GM15510 (cell line): ENCODE results near the gene NR2E1.

ENCODE experiments used
- POLR2A ChIP-seq: IDR thresholded peaks from 3 replicates; pipeline ENCODE4 v1.6.1; 2011; ENCODE audit warnings: borderline replicate concordance; ENCODE audit not compliant: insufficient read length; ENCODE audit errors: extremely low read depth

Gene NR2E1

DNA sequence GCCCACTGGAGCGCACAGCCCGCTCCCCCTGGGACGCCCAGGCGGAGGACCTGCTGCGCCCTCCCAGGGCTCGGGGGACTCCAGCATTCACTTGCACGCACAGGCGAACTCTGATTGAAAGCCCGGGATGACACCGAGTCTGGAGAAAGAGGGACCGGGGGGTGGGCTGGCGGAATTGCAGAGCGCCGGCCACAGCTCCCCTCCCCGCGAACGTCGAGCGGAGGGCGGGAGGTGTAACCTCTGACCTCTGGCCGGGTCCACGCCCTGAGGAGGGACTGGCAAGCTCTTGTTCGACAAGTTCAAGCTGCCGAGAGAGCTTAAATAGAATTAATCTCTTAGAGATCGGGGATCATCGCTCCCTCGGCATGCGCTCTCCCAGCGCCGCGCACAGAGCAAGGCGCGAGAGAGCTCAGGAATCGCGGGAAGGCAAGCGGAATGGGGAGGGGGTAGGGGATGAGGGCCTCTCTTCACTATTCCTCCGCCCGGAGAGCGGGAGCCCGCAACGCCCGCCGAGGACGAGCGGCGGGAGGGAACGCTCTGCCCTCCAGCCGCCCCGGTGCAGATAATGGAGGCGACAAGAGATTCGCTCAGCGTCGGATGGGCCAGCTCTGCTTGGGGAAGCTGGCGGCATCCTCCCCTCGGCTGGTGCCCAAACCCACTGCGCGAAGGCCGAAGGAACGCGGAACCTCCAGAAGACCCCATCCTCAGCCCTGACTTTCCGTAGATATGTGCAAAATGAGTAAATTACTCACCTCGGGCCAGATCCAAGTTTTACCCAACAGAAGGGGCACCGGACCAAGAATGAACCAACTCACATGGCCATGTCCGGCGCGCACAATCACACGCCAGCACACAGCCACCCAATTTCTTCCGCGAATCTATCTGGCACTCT, 761 bp upstream of the NR2E1 start:
- TF ChIP-seq POLR2A: no peak

DNA sequence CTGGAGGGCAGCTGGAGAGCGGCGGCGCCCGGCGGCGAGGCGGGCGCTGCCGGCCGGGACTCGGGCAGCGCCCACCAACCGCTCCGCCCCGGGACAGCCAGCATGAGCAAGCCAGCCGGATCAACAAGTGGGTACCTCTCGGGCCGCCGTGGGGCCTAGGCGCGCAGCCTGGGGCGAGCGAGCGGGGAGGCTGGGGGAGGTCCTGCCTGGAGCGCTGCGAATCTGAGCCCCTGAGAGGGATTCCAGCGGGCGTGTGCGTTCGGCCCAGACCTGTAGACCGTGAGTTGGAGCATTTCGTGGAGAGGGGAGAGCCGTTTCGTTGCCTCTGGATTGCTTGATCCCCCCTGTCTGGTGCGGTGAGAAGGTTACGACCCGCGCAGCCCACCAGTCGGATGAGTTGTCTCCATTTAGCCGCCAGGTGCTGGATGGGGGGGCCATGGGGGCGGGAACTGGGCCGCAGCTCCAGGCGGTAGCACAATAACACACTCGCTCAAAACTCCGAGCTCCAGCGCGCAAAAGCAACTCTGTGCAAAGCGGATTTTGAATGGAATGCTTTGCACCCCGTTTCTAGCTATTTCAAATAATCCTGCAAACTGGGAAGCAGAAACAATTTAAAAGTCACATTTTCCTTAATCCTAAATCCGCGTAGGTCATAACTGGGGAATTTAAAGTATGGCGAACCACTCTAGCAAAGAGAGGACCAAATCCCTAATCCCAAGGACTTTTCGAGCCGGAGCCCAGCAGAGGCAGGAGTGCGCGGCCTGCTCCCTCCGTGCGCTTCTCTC, 1.0 kb downstream of the NR2E1 start:
- no peak for TF ChIP-seq POLR2A

GRCh38 chr6:108167449-108168089, 1.7 kb downstream of the NR2E1 start:
- TF ChIP-seq POLR2A: no peak

GRCh38 chr6:108168090-108168463, 2.3 kb downstream of the NR2E1 start:
- TF ChIP-seq POLR2A: no peak

DNA sequence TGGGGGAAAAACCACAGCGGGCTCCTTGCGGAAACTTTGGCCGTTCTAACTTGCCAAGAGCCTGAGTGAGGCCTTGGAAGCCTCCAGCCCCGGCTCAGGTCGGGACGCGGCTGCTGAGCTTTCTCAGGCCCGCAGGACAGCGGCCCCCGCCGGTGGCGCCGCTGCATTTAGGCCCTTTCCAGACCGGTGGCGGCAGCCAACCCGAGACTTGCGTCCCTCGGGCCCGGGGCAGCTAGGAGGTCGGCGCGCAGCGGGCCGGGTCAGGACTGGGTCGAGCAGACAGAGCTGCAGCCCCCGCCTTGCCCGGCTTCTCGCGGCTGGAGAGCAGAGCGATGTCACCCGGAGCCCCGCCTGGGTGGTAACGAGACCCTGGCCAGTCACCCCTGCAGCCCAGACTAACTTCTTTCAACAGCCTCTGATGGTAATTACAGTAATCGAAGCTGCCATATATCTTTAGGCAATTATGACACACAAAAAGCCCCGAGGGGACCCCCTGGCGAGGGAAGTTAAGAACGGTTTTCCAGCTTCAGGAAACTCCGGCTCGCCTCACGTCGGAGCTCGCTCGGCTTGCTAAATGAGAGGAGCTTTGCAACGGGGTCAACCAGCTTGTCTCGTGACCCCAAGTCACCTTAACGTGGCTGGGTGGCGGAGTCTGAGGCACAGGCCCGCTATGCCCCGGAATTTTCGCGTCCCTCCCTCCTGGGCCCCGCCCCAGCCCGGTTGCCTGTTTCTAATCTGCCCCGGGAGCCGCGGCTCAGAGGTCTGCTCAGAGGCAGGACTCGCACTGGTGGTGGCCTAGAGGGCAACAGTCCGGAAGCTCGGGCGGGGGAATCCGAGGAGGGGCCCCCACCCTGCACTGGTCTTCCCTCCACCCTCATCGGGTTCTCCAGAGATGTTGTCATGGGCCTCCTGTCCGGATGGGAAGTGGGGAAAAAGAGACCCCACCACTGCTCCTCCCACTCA, 3.0 kb downstream of the NR2E1 start:
- TF ChIP-seq POLR2A: no peak

DNA sequence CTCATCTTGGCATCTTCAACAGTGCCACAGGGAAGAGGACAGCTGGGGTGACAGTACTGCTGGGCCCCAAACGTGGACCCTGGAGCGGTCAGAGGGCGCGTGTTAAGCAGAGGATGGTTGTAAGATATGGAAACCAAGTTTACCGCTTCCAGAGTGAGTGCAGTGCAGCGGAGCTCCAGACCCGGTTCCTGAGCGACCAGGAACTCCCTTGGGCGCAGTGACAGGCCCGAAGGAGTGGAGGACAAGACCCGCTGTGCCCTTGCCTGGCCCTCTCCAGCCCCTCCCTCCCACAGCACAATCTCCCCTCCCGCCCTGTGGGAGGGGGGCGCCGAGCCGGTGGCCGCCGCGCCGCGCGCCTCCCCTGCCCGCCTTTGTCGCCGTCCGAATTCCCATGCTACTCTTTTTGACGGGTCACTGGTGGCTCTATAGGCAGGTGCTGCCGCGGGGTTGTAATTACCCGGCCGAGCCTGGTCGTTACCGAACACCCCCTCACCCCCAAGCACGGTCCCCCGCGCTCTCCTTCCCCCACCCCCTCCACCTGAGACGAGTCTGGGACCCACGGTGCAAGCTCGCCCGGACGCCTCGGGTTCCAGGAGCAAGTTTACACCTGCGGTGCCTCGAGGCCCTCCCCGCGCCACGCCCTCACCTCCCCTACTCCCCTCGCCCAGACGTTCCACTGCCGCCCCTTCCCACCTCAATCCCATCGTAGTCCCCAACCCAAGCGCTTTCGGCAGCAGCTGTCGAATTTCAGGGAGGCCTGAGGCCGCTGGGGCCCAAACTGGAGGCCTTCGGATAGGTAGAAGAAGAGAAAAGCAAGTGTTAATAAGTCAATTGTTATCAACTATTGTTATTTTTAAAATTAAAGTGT, 3.9 kb downstream of the NR2E1 start:
- TF ChIP-seq POLR2A: no peak

DNA sequence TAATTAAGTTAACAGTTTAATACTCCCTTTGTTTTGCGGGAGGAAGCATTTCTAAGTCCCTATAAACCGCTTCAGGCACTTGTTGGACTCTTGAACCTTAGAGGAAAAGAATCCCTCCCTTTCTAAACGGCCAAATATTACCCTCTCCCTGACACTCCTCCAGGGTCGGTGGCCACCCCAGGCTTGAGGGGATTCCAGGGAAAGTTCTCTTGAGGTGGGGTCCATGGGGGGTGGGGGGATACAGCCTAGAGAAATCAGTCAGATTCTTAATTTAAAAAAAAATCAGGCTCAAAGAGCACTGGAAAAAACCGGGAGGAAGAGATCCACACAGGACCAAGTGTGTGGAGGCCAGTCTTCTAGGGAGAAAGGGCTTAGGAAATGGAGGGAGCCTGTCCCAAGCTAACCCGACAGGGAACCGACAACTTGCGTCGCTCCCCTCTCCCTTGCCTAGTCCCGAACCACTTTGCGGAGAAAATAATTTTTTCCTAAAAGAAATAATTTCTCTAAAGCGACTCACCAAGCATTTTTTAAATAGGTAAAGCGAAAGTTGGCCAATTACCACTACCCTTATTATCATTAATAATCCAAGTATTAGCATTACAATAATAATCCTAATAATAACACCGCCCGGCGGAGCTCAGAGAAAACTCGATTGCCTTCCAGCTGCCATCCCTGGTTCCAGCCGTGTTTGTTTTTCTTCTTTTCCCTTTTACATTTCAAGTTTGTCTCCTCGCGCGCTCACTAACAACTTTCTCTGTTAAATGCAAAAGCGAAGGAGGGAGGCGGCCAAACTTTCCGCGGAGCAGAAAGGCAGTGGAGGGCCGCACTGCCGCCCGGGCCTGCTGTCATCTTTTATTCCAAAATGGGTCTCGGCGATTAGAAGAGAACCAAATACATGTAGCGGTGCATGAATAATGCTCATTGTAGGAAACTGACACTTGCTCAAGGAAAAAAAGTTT, 4.8 kb downstream of the NR2E1 start:
- TF ChIP-seq POLR2A: no peak

DNA sequence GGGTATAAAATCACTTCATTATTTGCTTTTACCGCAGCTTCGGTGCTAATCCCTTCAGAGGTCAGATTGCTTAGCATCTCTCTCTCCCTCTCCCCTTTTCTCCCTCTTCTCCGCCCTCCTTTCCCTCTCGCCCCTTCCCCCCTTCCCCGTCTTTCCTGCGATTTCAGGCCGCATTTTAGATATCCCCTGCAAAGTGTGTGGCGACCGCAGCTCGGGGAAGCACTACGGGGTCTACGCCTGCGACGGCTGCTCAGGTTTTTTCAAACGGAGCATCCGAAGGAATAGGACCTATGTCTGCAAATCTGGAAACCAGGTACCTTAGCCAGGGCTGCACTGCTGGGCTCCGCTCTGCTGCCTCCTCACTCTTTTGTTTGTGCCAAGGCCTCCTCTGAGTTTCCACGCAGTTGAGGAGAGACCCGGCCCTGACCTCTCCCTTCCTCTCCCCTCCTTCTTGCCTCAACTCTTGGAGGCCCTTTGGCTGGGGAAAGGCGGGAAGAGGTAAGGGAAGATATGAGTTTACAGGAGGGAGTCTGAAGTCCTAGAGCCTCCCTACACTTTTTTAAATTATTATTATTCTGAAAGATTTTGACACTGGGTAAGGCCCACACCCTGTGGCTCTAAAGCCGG, 5.6 kb downstream of the NR2E1 start:
- no peak for TF ChIP-seq POLR2A

DNA sequence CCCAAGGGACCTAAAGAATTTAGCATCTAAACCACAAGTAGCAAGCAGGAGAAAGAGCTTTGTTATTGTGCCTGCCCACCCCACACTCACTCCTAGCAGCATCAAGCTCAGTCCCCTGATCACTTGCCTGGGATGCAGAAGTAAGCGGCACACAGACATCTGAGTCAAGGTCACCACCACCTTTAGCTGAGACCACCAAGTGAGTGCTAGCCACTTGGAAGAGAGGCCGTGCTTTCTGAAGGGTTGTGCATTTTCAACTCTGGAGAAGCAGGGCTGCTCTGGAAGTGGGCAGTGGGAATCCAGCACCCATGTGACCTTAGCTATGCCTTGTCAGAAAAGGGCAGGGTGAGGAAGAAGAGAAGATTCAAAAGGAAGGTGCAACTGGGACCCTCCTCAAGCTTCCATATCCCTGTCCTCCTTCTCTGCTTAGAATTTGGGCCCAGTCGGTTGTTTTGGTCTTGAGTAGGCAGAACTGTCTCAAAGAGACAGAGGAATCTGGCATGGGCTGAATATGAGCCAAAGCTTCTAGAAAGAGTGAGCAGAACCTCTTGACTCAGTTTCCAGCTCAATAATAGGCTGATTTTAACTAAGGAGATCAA, 6.2 kb downstream of the NR2E1 start:
- no peak for TF ChIP-seq POLR2A

DNA sequence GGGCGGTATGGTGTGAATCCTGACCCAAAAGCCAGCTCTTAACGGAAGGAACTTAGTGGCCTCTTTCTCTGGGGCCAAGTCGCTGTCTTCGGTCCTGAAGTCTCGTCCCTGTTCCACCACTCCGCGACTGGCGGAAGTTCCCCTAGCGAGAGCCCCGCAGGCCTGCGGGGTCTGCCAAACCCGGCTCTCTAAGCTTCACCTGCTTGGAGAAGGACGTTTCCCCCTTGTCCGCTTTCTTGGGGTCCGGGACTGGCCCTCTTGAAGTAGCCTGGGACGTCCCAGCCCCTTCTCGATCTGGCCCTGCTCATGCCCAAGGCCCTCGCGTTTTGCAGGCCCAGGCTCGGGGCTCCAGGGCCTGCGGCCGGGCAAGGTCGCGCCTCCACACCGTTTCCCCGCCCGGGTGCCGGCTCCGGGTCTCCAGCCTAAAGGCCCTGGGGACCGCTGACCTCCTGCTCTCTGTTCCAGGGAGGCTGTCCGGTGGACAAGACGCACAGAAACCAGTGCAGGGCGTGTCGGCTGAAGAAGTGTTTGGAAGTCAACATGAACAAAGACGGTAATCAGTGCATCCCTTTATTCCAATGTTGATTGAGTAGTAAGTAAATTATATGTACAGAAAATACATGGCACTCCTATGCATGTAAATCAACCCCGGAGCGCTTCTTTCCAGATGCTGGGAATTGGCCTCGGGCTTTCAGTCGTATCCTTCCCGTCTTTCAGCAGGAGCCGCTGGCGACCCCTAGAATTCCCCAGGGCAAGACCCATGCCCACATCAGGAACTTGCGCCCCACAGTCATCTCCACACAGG, 8.8 kb downstream of the NR2E1 start:
- no peak for TF ChIP-seq POLR2A

- no peak for TF ChIP-seq POLR2A
These were observed 9.4 kb downstream of the NR2E1 start for GRCh38 chr6:108175176-108175591.
